Right atrium auricular region (tissue), 2 donors: ENCODE measurements around the gene CARD8. TPM values are rescaled to one million over a fixed set of nuclear protein-coding genes. Genes with fewer than 3 reads are reported as not detected.

Experiments
- DNase-seq: peaks from one replicate; pipeline ENCODE4 v3.0.0-alpha.2; 2019; ENCODE audit warnings: low spot score
- H3K27ac ChIP-seq, 2 donors: fragments of 200-600 bp; sonication (generic); 1 replicate in 1 of 2; 2 replicates in 1 of 2; pipeline ENCODE4 v1.5.1; 2016 to 2019
- H3K27me3 ChIP-seq, 2 donors: fragments of 200-600 bp; sonication (generic); one replicate each; pipeline versions ENCODE4 v1.5.1 to v1.6.0; 2017 to 2019
- H3K36me3 ChIP-seq: fragments of 200-600 bp; sonication (generic); one replicate; pipeline ENCODE4 v1.5.1; 2016
- H3K4me1 ChIP-seq, 2 donors: fragments of 200-600 bp; sonication (generic); one replicate each; pipeline versions ENCODE4 v1.5.1 to v1.6.0; 2017 to 2019
- H3K4me3 ChIP-seq, 2 donors: fragments of 200-600 bp; sonication (generic); 1 replicate in 1 of 2; 2 replicates in 1 of 2; pipeline ENCODE4 v1.5.1; 2017 to 2019; ENCODE audit warnings: mild to moderate bottlenecking in 1 of 2, moderate library complexity in 1 of 2
- H3K9me3 ChIP-seq, 2 donors: fragments of 200-600 bp; sonication (generic); one replicate each; pipeline ENCODE4 v1.5.1; 2019
- total RNA-seq, 2 donors: library from RNA; depleted of rRNA; stranded (reverse); fragments of >200 nt; gene quantifications; one replicate each; pipeline ENCODE4 v1.1.0, GENCODE V29; 2016
- TF ChIP-seq, protein P1 (sequence below), 2 donors: fragments of 200-600 bp; sonication (generic); IDR thresholded peaks; one replicate each; pipeline ENCODE4 v1.5.1; 2019; ENCODE audit warnings: antibody characterized with exemption in 2 of 2

Gene CARD8
- total RNA-seq, 2 donors from 2014 or later, result 19.7 to 21.2 TPM

- peak overlapping the region in 1 of 2 donors; percentile 16 for H3K27ac ChIP-seq
- no peaks in the 10 kb centered on the region for H3K27me3 ChIP-seq
- H3K9me3 ChIP-seq, result no peaks in the 10 kb centered on the region
- TF ChIP-seq, protein P1, sequence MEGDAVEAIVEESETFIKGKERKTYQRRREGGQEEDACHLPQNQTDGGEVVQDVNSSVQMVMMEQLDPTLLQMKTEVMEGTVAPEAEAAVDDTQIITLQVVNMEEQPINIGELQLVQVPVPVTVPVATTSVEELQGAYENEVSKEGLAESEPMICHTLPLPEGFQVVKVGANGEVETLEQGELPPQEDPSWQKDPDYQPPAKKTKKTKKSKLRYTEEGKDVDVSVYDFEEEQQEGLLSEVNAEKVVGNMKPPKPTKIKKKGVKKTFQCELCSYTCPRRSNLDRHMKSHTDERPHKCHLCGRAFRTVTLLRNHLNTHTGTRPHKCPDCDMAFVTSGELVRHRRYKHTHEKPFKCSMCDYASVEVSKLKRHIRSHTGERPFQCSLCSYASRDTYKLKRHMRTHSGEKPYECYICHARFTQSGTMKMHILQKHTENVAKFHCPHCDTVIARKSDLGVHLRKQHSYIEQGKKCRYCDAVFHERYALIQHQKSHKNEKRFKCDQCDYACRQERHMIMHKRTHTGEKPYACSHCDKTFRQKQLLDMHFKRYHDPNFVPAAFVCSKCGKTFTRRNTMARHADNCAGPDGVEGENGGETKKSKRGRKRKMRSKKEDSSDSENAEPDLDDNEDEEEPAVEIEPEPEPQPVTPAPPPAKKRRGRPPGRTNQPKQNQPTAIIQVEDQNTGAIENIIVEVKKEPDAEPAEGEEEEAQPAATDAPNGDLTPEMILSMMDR (IDR thresholded peaks at IDR 0.05), result no peak
- DNase-seq, result no peak
- no peak overlapping the region for H3K4me3 ChIP-seq
- H3K4me1 ChIP-seq, result peaks cover 0 to 24% of the 10 kb centered on the region in 2 donors
- H3K36me3 ChIP-seq, result no peaks in the 10 kb centered on the region
These were observed 1.7 kb downstream of the CARD8 start for GRCh38 chr19:48253999-48254398.

DNA sequence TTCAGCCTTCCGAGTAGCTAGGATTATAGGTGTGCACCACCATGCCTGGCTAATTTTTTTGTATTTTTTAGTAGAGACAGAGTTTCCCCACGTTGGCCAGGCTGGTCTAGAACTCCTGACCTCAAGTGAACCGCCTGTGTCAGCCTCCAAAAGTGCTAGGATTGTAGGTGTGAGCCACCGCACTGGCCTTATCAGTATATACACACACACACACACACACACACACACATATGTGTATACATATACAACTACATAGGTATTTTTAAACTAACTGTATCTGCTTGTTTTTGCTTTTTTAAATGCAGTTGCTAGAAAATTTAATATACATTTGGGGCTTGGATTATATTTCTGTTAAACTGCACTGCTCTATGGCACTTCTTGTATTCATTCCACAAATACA is 3.1 kb downstream of the CARD8 start:
- Histone ChIP-seq H3K27ac (no peak overlapping the region), H3K4me3 (no peak overlapping the region), H3K4me1 (peaks cover 0 to 24% of the 10 kb centered on the region in 2 donors), H3K27me3 (no peaks in the 10 kb centered on the region), H3K9me3 (no peaks in the 10 kb centered on the region), H3K36me3 (no peaks in the 10 kb centered on the region)
- TF ChIP-seq, protein P1 (IDR thresholded peaks at IDR 0.05), result no peak
- DNase-seq, result no peak

- H3K27ac ChIP-seq, result peak overlapping the region; percentile 18 to 62
- H3K4me1 ChIP-seq, result peaks cover 0 to 24% of the 10 kb centered on the region in 2 donors
- peaks cover 10% of the 10 kb centered on the region for H3K36me3 ChIP-seq
- H3K9me3 ChIP-seq, result no peaks in the 10 kb centered on the region
- TF ChIP-seq, protein P1 (IDR thresholded peaks at IDR 0.05), result no peak
- H3K27me3 ChIP-seq, result no peaks in the 10 kb centered on the region
- DNase-seq, result no peak
- H3K4me3 ChIP-seq, result no peak overlapping the region
These were observed 5.3 kb downstream of the CARD8 start for GRCh38 chr19:48250290-48251025.

DNA sequence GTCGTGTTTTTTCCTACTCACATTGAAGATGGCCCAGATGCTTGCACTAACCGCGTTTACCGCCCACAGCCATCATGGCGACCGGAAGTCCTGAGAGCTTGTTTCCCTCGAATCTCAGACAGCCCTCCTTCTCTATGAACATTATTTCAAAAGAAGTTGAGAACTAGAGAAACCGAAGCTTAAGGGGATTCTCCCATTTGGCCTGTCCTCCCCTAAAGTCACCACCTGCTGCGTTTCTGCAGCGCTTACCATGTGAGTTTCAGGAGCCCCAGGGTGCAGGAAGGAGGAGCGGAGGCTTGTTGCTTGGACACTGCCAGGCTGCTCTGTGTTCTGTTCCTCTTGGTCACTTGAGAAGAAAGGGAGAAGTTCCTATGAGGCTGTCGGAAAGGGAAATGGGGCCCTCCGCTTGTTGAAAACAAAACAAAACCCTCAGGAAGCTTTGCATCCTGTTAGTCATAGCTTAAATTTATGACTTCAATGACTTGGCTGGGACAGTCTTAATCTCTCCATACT is 6.2 kb downstream of the CARD8 start:
- Histone ChIP-seq H3K27me3 (no peaks in the 10 kb centered on the region), H3K36me3 (peaks cover 10% of the 10 kb centered on the region), H3K27ac (peak overlapping the region; percentile 62 to 75), H3K9me3 (no peaks in the 10 kb centered on the region), H3K4me1 (peaks cover 0 to 23% of the 10 kb centered on the region in 2 donors), H3K4me3 (peak overlapping the region; percentile 18 to 31)
- peak; percentile 72 for DNase-seq
- TF ChIP-seq, protein P1 (IDR thresholded peaks at IDR 0.05), result no peak

DNA sequence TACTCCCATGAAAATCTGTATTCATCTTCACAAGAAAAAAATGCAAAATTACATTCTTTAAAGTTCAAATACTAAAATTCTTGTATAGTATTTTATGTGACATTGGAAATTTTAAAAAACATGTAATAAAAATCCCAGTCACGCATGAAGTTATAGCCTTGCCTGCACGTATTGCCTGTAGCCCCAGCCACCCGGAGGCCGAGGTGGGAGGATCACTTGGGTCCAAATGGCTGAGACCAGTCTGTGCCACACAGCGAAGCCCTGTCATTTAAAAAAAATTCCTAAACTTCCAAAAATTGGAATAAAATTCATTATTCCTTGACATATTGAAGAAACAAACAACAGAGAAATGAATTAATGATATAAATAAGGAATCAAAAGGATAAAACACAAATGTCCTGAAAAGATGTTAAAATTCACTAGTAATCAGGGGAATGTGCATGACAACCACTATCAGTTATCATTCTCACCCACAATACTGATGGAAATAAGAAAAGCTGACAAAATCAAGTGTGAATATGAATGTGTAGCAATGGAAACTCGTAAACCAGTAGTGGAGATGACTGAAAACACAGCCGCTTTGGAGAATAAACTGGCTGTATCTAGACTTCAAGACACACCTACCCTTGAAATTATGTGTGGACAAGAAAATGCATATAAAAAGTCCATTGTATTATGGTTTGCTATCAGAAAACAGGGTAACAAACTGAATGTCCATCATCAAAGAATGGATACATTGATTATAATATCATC is 7.5 kb downstream of the CARD8 start:
- peak overlapping the region in 1 of 2 donors; percentile 75 for H3K27ac ChIP-seq
- no peaks in the 10 kb centered on the region for H3K9me3 ChIP-seq
- TF ChIP-seq, protein P1 (IDR thresholded peaks at IDR 0.05), result no peak
- H3K4me1 ChIP-seq, result peaks cover 0 to 15% of the 10 kb centered on the region in 2 donors
- DNase-seq, result no peak
- peak overlapping the region; percentile 18 to 31 for H3K4me3 ChIP-seq
- peaks cover 10% of the 10 kb centered on the region for H3K36me3 ChIP-seq
- no peaks in the 10 kb centered on the region for H3K27me3 ChIP-seq
